ENCODE measurements around the gene UBN1.

The UBN1 gene

GRCh38 chr16:4874666-4875065 lies 27.4 kb downstream of the UBN1 start:
- H3K4ac ChIP-seq (ENCODE audit: low read depth in 1 of 2, low read length in 2 of 2) = no peak overlapping the region
- no peak overlapping the region for H2BK12ac ChIP-seq (ENCODE audit: low read length in 2 of 2)
- H3K27me3 ChIP-seq (ENCODE audit: control insufficient read depth in 1 of 2, insufficient read depth in 1 of 2, low read length in 2 of 2) = no peaks in the 10 kb centered on the region
- no peak overlapping the region for H3K14ac ChIP-seq (ENCODE audit: low read length in 2 of 2)
- H3K9me3 ChIP-seq (ENCODE audit: control insufficient read depth, low read length) = no peaks in the 10 kb centered on the region
- H4K91ac ChIP-seq (ENCODE audit: low read length) = no peak overlapping the region
- peaks cover 7% of the 10 kb centered on the region for H3K4me1 ChIP-seq (ENCODE audit: control insufficient read depth, insufficient read depth, low read depth, low read length)
- H4K8ac ChIP-seq (ENCODE audit: low read length) = no peak overlapping the region
- no peak overlapping the region for H3K4me2 ChIP-seq (ENCODE audit: low read length, poor library complexity, severe bottlenecking)
- no peak overlapping the region for H3K27ac ChIP-seq (ENCODE audit: low read length, poor library complexity, severe bottlenecking)
- peaks cover 81 to 93% of the 10 kb centered on the region in 2 experiments for H3K36me3 ChIP-seq (ENCODE audit: control insufficient read depth in 1 of 2, insufficient read depth in 2 of 2, low read depth in 1 of 2, low read length in 2 of 2)
- no peak overlapping the region for H2BK15ac ChIP-seq (ENCODE audit: low read depth, poor library complexity, severe bottlenecking)
- no peak overlapping the region for H2BK5ac ChIP-seq (ENCODE audit: low read depth, low read length, poor library complexity, severe bottlenecking)
- WGBS = 96% methylated on average over 8 of the region's 8 CpGs
- peaks cover 62% of the 10 kb centered on the region for H3K79me1 ChIP-seq (replicated peaks; ENCODE audit: low read length, poor library complexity, severe bottlenecking)
- no peak overlapping the region for H3K18ac ChIP-seq (ENCODE audit: low read depth in 1 of 2, low read length in 2 of 2)
- no peak overlapping the region for H3K9ac ChIP-seq (ENCODE audit: low read length)
- H3K23ac ChIP-seq (ENCODE audit: low read length in 2 of 2) = no peak overlapping the region
- H3K4me3 ChIP-seq (ENCODE audit: insufficient read depth in 1 of 2, low read depth in 1 of 2, low read length in 2 of 2) = no peak overlapping the region
- H2BK120ac ChIP-seq (ENCODE audit: low read depth, low read length) = no peak overlapping the region
- H2AK5ac ChIP-seq (ENCODE audit: low read length, severe bottlenecking) = no peak overlapping the region
- no peak overlapping the region for H2AFZ ChIP-seq (ENCODE audit: low read depth, low read length)
- no peak for DNase-seq

GRCh38 chr16:4876646-4877379 lies 29.5 kb downstream of the UBN1 start:
- Histone ChIP-seq H3K27me3 (ENCODE audit: control insufficient read depth in 1 of 2, insufficient read depth in 1 of 2, low read length in 2 of 2) (no peaks in the 10 kb centered on the region), H2AFZ (ENCODE audit: low read depth, low read length) (no peak overlapping the region)

GRCh38 chr16:4877380-4877685 lies 30.1 kb downstream of the UBN1 start:
- H3K18ac ChIP-seq (ENCODE audit: low read depth in 1 of 2, low read length in 2 of 2) = no peak overlapping the region
- H3K36me3 ChIP-seq (ENCODE audit: control insufficient read depth in 1 of 2, insufficient read depth in 2 of 2, low read depth in 1 of 2, low read length in 2 of 2) = peaks cover 79 to 96% of the 10 kb centered on the region in 2 experiments
- no peak overlapping the region for H4K91ac ChIP-seq (ENCODE audit: low read length)
- H3K9ac ChIP-seq (ENCODE audit: low read length) = no peak overlapping the region
- H3K4ac ChIP-seq (ENCODE audit: low read depth in 1 of 2, low read length in 2 of 2) = no peak overlapping the region
- H3K27me3 ChIP-seq (ENCODE audit: control insufficient read depth in 1 of 2, insufficient read depth in 1 of 2, low read length in 2 of 2) = no peaks in the 10 kb centered on the region
- no peak overlapping the region for H2AK5ac ChIP-seq (ENCODE audit: low read length, severe bottlenecking)
- H2BK12ac ChIP-seq (ENCODE audit: low read length in 2 of 2) = no peak overlapping the region
- H3K27ac ChIP-seq (ENCODE audit: low read length, poor library complexity, severe bottlenecking) = no peak overlapping the region
- H4K8ac ChIP-seq (ENCODE audit: low read length) = no peak overlapping the region
- H3K79me1 ChIP-seq (replicated peaks; ENCODE audit: low read length, poor library complexity, severe bottlenecking) = peaks cover 58% of the 10 kb centered on the region
- no peak overlapping the region for H2BK5ac ChIP-seq (ENCODE audit: low read depth, low read length, poor library complexity, severe bottlenecking)
- H2BK15ac ChIP-seq (ENCODE audit: low read depth, poor library complexity, severe bottlenecking) = no peak overlapping the region
- no peak overlapping the region for H3K23ac ChIP-seq (ENCODE audit: low read length in 2 of 2)
- no peak overlapping the region for H3K4me3 ChIP-seq (ENCODE audit: insufficient read depth in 1 of 2, low read depth in 1 of 2, low read length in 2 of 2)
- H2AFZ ChIP-seq (ENCODE audit: low read depth, low read length) = no peak overlapping the region
- H3K14ac ChIP-seq (ENCODE audit: low read length in 2 of 2) = no peak overlapping the region
- H3K4me2 ChIP-seq (ENCODE audit: low read length, poor library complexity, severe bottlenecking) = no peak overlapping the region
- peaks cover 5% of the 10 kb centered on the region for H3K4me1 ChIP-seq (ENCODE audit: control insufficient read depth, insufficient read depth, low read depth, low read length)
- no peak overlapping the region for H2BK120ac ChIP-seq (ENCODE audit: low read depth, low read length)
- over 99% methylated on average over 14 of the region's 14 CpGs for WGBS
- DNase-seq = no peak
- H3K9me3 ChIP-seq (ENCODE audit: control insufficient read depth, low read length) = no peaks in the 10 kb centered on the region

More at GRCh38 chr16:4876646-4877379, 29.5 kb downstream of the UBN1 start:
- H3K18ac ChIP-seq (ENCODE audit: low read depth in 1 of 2, low read length in 2 of 2) = no peak overlapping the region
- no peak overlapping the region for H2BK120ac ChIP-seq (ENCODE audit: low read depth, low read length)
- no peak overlapping the region for H3K9ac ChIP-seq (ENCODE audit: low read length)
- H3K4me2 ChIP-seq (ENCODE audit: low read length, poor library complexity, severe bottlenecking) = no peak overlapping the region
- H3K9me3 ChIP-seq (ENCODE audit: control insufficient read depth, low read length) = no peaks in the 10 kb centered on the region
- peaks cover 2% of the 10 kb centered on the region for H3K4me1 ChIP-seq (ENCODE audit: control insufficient read depth, insufficient read depth, low read depth, low read length)
- H3K4ac ChIP-seq (ENCODE audit: low read depth in 1 of 2, low read length in 2 of 2) = no peak overlapping the region
- no peak overlapping the region for H2BK12ac ChIP-seq (ENCODE audit: low read length in 2 of 2)
- H3K4me3 ChIP-seq (ENCODE audit: insufficient read depth in 1 of 2, low read depth in 1 of 2, low read length in 2 of 2) = no peak overlapping the region
- H2AK5ac ChIP-seq (ENCODE audit: low read length, severe bottlenecking) = no peak overlapping the region
- H4K91ac ChIP-seq (ENCODE audit: low read length) = no peak overlapping the region
- no peak overlapping the region for H3K27ac ChIP-seq (ENCODE audit: low read length, poor library complexity, severe bottlenecking)
- no peak for DNase-seq
- no peak overlapping the region for H3K14ac ChIP-seq (ENCODE audit: low read length in 2 of 2)
- 96% methylated on average over 11 of the region's 11 CpGs for WGBS
- H3K23ac ChIP-seq (ENCODE audit: low read length in 2 of 2) = no peak overlapping the region
- H4K8ac ChIP-seq (ENCODE audit: low read length) = no peak overlapping the region
- H3K79me1 ChIP-seq (replicated peaks; ENCODE audit: low read length, poor library complexity, severe bottlenecking) = peaks cover 62% of the 10 kb centered on the region
- H2BK15ac ChIP-seq (ENCODE audit: low read depth, poor library complexity, severe bottlenecking) = no peak overlapping the region
- peak overlapping the region; percentile 24 for H2BK5ac ChIP-seq (ENCODE audit: low read depth, low read length, poor library complexity, severe bottlenecking)
- H3K36me3 ChIP-seq (ENCODE audit: control insufficient read depth in 1 of 2, insufficient read depth in 2 of 2, low read depth in 1 of 2, low read length in 2 of 2) = peaks cover 81 to 95% of the 10 kb centered on the region in 2 experiments

- no peak overlapping the region for H2BK15ac ChIP-seq (ENCODE audit: low read depth, poor library complexity, severe bottlenecking)
- no peak overlapping the region for H3K23ac ChIP-seq (ENCODE audit: low read length in 2 of 2)
- no peak overlapping the region for H3K4me3 ChIP-seq (ENCODE audit: insufficient read depth in 1 of 2, low read depth in 1 of 2, low read length in 2 of 2)
- no peak overlapping the region for H3K4ac ChIP-seq (ENCODE audit: low read depth in 1 of 2, low read length in 2 of 2)
- H4K91ac ChIP-seq (ENCODE audit: low read length) = no peak overlapping the region
- H3K18ac ChIP-seq (ENCODE audit: low read depth in 1 of 2, low read length in 2 of 2) = no peak overlapping the region
- H3K4me2 ChIP-seq (ENCODE audit: low read length, poor library complexity, severe bottlenecking) = no peak overlapping the region
- H2BK5ac ChIP-seq (ENCODE audit: low read depth, low read length, poor library complexity, severe bottlenecking) = no peak overlapping the region
- peaks cover 76 to 98% of the 10 kb centered on the region in 2 experiments for H3K36me3 ChIP-seq (ENCODE audit: control insufficient read depth in 1 of 2, insufficient read depth in 2 of 2, low read depth in 1 of 2, low read length in 2 of 2)
- H3K27ac ChIP-seq (ENCODE audit: low read length, poor library complexity, severe bottlenecking) = no peak overlapping the region
- H3K4me1 ChIP-seq (ENCODE audit: control insufficient read depth, insufficient read depth, low read depth, low read length) = peaks cover 17% of the 10 kb centered on the region
- H3K79me1 ChIP-seq (replicated peaks; ENCODE audit: low read length, poor library complexity, severe bottlenecking) = peaks cover 48% of the 10 kb centered on the region
- no peak overlapping the region for H3K9ac ChIP-seq (ENCODE audit: low read length)
- no peak overlapping the region for H2BK12ac ChIP-seq (ENCODE audit: low read length in 2 of 2)
- no peak overlapping the region for H3K14ac ChIP-seq (ENCODE audit: low read length in 2 of 2)
- no CpG with 5 or more reads among the region's 4 CpGs for WGBS
- no peaks in the 10 kb centered on the region for H3K27me3 ChIP-seq (ENCODE audit: control insufficient read depth in 1 of 2, insufficient read depth in 1 of 2, low read length in 2 of 2)
- H2AFZ ChIP-seq (ENCODE audit: low read depth, low read length) = no peak overlapping the region
- H4K8ac ChIP-seq (ENCODE audit: low read length) = no peak overlapping the region
- H3K9me3 ChIP-seq (ENCODE audit: control insufficient read depth, low read length) = no peaks in the 10 kb centered on the region
- no peak for DNase-seq
- H2BK120ac ChIP-seq (ENCODE audit: low read depth, low read length) = no peak overlapping the region
- no peak overlapping the region for H2AK5ac ChIP-seq (ENCODE audit: low read length, severe bottlenecking)
Observed at GRCh38 chr16:4879049-4879448, 31.8 kb downstream of the UBN1 start.
